DOHH2 (cell line): ENCODE data around the gene LRRC74B.

Experiments used
- H3F3A ChIP-seq: fragments of 200-600 bp; sonication (generic), shearing (Covaris generic); 2 replicates; pipeline ENCODE4 v1.6.0; 2016; ENCODE audit warnings: antibody characterized with exemption, mild to moderate bottlenecking; ENCODE audit not compliant: control insufficient read depth, insufficient read depth
- H3K27ac ChIP-seq: fragments of 200-600 bp; sonication (generic); 2 replicates; pipeline ENCODE4 v1.5.1; 2014; ENCODE audit warnings: low read depth, mild to moderate bottlenecking, low read length, moderate library complexity
- H3K27me3 ChIP-seq: fragments of 200-600 bp; sonication (generic); 2 replicates; pipeline ENCODE4 v1.6.1; 2014; ENCODE audit warnings: mild to moderate bottlenecking, low read length, mixed read lengths; ENCODE audit not compliant: control insufficient read depth
- H3K36me3 ChIP-seq: fragments of 200-600 bp; sonication (generic); 2 replicates; pipeline ENCODE4 v1.6.1; 2014; ENCODE audit warnings: mild to moderate bottlenecking, low read length, moderate library complexity, mixed read lengths; ENCODE audit not compliant: control insufficient read depth
- H3K4me1 ChIP-seq: fragments of 200-600 bp; sonication (generic); 2 replicates; pipeline ENCODE4 v1.6.1; 2014; ENCODE audit warnings: mild to moderate bottlenecking, low read length, mixed read lengths; ENCODE audit not compliant: control insufficient read depth
- H3K4me2 ChIP-seq: fragments of 200-600 bp; sonication (generic); 2 replicates; pipeline ENCODE4 v1.6.0; 2014; ENCODE audit warnings: mild to moderate bottlenecking, low read length, moderate library complexity
- H3K4me3 ChIP-seq: fragments of 200-600 bp; sonication (generic); 2 replicates; pipeline ENCODE4 v1.5.1; 2014; ENCODE audit warnings: mild to moderate bottlenecking, low read length, mixed read lengths
- H3K79me2 ChIP-seq: fragments of 200-600 bp; sonication (generic); 2 replicates; pipeline ENCODE4 v1.6.1; 2014; ENCODE audit warnings: mild to moderate bottlenecking, low read length, mixed read lengths; ENCODE audit not compliant: control insufficient read depth
- H3K9me2 ChIP-seq: fragments of 200-600 bp; sonication (generic); replicated peaks from 2 replicates; pipeline ENCODE4 v1.6.1; 2014; ENCODE audit warnings: mild to moderate bottlenecking, low read length, mixed read lengths; ENCODE audit not compliant: control insufficient read depth
- H3K9me3 ChIP-seq: fragments of 200-600 bp; sonication (generic); 2 replicates; pipeline ENCODE4 v1.6.1; 2014; ENCODE audit warnings: antibody characterized with exemption, low read length, mixed read lengths; ENCODE audit not compliant: control insufficient read depth, insufficient read depth
- H4K20me1 ChIP-seq: fragments of 200-600 bp; sonication (generic); 2 replicates; pipeline ENCODE4 v1.6.0; 2014; ENCODE audit warnings: low read depth, mild to moderate bottlenecking, antibody characterized with exemption, low read length, moderate library complexity; ENCODE audit not compliant: control insufficient read depth, insufficient read depth
- CTCF ChIP-seq: fragments of 200-600 bp; sonication (generic); IDR thresholded peaks from one replicate; pipeline ENCODE4 v1.5.1; 2014; ENCODE audit warnings: antibody characterized with exemption, mild to moderate bottlenecking, low read depth, low read length; ENCODE audit not compliant: poor library complexity, severe bottlenecking
- EZH2phosphoT487 ChIP-seq: fragments of 200-600 bp; sonication (generic); IDR thresholded peaks from 2 replicates; pipeline ENCODE4 v1.6.1; 2017; ENCODE audit warnings: borderline replicate concordance, mild to moderate bottlenecking, antibody characterized with exemption, low read length, moderate library complexity, mixed read lengths

LRRC74B gene

GRCh38 chr22:21022955-21023614 lies 22.7 kb upstream of the LRRC74B start:
- Histone ChIP-seq H3K4me2 (no peak overlapping the region), H3K36me3 (no peaks in the 10 kb centered on the region), H3F3A (no peaks in the 10 kb centered on the region)

GRCh38 chr22:21025266-21025665 lies 20.5 kb upstream of the LRRC74B start:
- no peak for TF ChIP-seq EZH2phosphoT487
- no peak for TF ChIP-seq CTCF
- no peak overlapping the region for H3K4me3 ChIP-seq

More at GRCh38 chr22:21022955-21023614, 22.7 kb upstream of the LRRC74B start:
- Histone ChIP-seq H3K27ac (no peak overlapping the region), H3K27me3 (no peaks in the 10 kb centered on the region), H4K20me1 (peaks cover 4% of the 10 kb centered on the region; the same call in 1 of the 2 replicates), H3K4me3 (no peak overlapping the region), H3K9me3 (no peaks in the 10 kb centered on the region), H3K4me1 (peaks cover 2% of the 10 kb centered on the region; the same call in 1 of the 2 replicates), H3K79me2 (no peaks in the 10 kb centered on the region), H3K9me2 (no peaks in the 10 kb centered on the region)
- TF ChIP-seq EZH2phosphoT487 (no peak), CTCF (peak; percentile 31)

GRCh38 chr22:21025763-21026755 lies 19.7 kb upstream of the LRRC74B start:
- Histone ChIP-seq H3K27me3 (no peaks in the 10 kb centered on the region), H3K4me1 (peaks cover 2% of the 10 kb centered on the region; the same call in 1 of the 2 replicates), H3K9me3 (no peaks in the 10 kb centered on the region), H3K79me2 (no peaks in the 10 kb centered on the region), H3F3A (no peaks in the 10 kb centered on the region), H3K36me3 (no peaks in the 10 kb centered on the region), H3K27ac (no peak overlapping the region), H3K9me2 (no peaks in the 10 kb centered on the region), H3K4me3 (no peak overlapping the region), H3K4me2 (no peak overlapping the region), H4K20me1 (peaks cover 4% of the 10 kb centered on the region; the same call in 1 of the 2 replicates)
- no peak for TF ChIP-seq CTCF
- TF ChIP-seq EZH2phosphoT487: no peak

More at GRCh38 chr22:21025266-21025665, 20.5 kb upstream of the LRRC74B start:
- H3K27me3 ChIP-seq: no peaks in the 10 kb centered on the region
- peaks cover 4% of the 10 kb centered on the region; the same call in 1 of the 2 replicates for H4K20me1 ChIP-seq
- peaks cover 2% of the 10 kb centered on the region; the same call in 1 of the 2 replicates for H3K4me1 ChIP-seq
- H3K4me2 ChIP-seq: no peak overlapping the region
- no peaks in the 10 kb centered on the region for H3K36me3 ChIP-seq
- H3K9me2 ChIP-seq: no peaks in the 10 kb centered on the region
- no peaks in the 10 kb centered on the region for H3F3A ChIP-seq
- H3K79me2 ChIP-seq: no peaks in the 10 kb centered on the region
- no peak overlapping the region for H3K27ac ChIP-seq
- H3K9me3 ChIP-seq: no peaks in the 10 kb centered on the region
